ENCODE measurements around the gene STPG3. TPM values are rescaled to one million over a fixed set of nuclear protein-coding genes. Genes with fewer than 3 reads are reported as not detected.
A peak's percentile ranks its signal among the peaks of the same experiment; 100 is the strongest.

Gene STPG3
- total and polyA plus RNA-seq, 9 of the 15 experiments (the other 6 are each of a cell fraction or from before 2014, with no cell fraction given): not detected

DNA sequence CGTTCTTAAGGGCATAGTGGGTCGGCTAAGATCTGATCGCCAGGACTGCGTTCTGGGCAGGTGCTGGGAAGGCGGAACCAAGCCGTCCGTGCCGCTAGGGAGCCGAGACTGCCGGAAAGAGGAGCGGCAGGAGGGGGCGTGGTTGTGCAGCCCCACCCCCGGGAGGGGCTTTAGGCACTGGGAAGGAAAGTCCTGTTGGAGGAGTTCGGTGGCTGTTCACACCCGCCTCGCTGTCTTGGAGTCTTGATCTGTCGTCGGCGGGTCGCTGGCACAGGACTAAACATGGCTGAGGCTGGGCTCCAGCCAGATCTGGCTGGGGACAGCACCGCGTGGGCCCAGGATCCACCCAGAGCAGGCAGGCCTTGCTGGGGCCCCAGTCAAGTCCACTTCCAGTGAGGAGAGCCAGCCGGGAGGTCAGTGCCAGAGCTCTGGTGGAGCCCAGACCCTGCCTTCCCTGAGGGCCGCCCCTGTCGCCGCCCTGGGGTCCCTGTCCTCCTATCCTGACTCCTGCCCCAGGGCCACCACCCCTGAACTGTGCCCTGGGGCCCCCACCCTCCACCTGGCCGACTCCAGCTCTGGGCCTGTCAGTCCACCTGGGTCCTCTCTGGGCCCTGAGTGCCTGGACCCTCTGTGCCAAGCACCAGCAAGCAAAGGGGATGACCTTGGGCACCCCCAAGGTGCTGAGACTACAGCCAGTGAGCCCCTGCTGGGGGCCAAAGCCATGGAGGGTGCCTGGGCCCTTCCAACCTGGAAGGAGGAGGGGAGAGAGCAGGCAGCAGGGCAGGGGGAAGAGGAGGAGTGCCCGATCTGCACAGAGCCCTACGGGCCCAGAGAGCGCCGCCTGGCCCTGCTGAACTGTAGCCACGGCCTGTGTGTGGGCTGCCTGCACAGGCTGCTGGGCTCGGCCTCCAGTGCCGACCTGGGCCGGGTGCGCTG, 33.5 kb upstream of the STPG3 start (continued):
- TF ChIP-seq JUND (IDR thresholded peaks at IDR 0.05; ENCODE audit: borderline replicate concordance, low read depth, low read length) (peak; percentile 21; the same call in 1 of the 2 replicates), JUND (tag; IDR thresholded peaks at IDR 0.05; ENCODE audit: borderline replicate concordance, low read depth, low read length) (no peak), ZNF224 (CRISPR knock-in tag; IDR thresholded peaks at IDR 0.05) (no peak), RBM14 (IDR thresholded peaks at IDR 0.05; ENCODE audit: borderline replicate concordance, insufficient read depth, low read depth, low read length) (no peak), FOXK2 (conservative IDR thresholded peaks at IDR 0.05 in 1 of 2, IDR thresholded peaks at IDR 0.05 in 1 of 2; ENCODE audit: low read depth in 2 of 2) (no peak), PHF21A (IDR thresholded peaks at IDR 0.05; ENCODE audit: borderline replicate concordance, low read depth) (no peak), HDAC1 (IDR thresholded peaks at IDR 0.05) (peak in 1 of 2 experiments; percentile 67; a peak in 2 of 4 replicates), ZNF57 (CRISPR knock-in tag; IDR thresholded peaks at IDR 0.05) (no peak), DMBX1 (CRISPR knock-in tag; IDR thresholded peaks at IDR 0.05; ENCODE audit: borderline replicate concordance) (no peak), ZNF197 (CRISPR knock-in tag; IDR thresholded peaks at IDR 0.05; ENCODE audit: low read depth) (no peak)
- TF ChIP-seq, protein P1, sequence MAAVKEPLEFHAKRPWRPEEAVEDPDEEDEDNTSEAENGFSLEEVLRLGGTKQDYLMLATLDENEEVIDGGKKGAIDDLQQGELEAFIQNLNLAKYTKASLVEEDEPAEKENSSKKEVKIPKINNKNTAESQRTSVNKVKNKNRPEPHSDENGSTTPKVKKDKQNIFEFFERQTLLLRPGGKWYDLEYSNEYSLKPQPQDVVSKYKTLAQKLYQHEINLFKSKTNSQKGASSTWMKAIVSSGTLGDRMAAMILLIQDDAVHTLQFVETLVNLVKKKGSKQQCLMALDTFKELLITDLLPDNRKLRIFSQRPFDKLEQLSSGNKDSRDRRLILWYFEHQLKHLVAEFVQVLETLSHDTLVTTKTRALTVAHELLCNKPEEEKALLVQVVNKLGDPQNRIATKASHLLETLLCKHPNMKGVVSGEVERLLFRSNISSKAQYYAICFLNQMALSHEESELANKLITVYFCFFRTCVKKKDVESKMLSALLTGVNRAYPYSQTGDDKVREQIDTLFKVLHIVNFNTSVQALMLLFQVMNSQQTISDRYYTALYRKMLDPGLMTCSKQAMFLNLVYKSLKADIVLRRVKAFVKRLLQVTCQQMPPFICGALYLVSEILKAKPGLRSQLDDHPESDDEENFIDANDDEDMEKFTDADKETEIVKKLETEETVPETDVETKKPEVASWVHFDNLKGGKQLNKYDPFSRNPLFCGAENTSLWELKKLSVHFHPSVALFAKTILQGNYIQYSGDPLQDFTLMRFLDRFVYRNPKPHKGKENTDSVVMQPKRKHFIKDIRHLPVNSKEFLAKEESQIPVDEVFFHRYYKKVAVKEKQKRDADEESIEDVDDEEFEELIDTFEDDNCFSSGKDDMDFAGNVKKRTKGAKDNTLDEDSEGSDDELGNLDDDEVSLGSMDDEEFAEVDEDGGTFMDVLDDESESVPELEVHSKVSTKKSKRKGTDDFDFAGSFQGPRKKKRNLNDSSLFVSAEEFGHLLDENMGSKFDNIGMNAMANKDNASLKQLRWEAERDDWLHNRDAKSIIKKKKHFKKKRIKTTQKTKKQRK (IDR thresholded peaks at IDR 0.05; ENCODE audit: borderline replicate concordance, low read depth, low read length): no peak
- TF ChIP-seq, protein P2, sequence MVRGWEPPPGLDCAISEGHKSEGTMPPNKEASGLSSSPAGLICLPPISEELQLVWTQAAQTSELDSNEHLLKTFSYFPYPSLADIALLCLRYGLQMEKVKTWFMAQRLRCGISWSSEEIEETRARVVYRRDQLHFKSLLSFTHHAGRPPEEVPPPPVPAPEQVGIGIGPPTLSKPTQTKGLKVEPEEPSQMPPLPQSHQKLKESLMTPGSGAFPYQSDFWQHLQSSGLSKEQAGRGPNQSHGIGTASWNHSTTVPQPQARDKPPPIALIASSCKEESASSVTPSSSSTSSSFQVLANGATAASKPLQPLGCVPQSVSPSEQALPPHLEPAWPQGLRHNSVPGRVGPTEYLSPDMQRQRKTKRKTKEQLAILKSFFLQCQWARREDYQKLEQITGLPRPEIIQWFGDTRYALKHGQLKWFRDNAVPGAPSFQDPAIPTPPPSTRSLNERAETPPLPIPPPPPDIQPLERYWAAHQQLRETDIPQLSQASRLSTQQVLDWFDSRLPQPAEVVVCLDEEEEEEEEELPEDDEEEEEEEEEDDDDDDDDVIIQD (CRISPR knock-in tag; IDR thresholded peaks at IDR 0.05): no peak
- TF ChIP-seq, protein P3, sequence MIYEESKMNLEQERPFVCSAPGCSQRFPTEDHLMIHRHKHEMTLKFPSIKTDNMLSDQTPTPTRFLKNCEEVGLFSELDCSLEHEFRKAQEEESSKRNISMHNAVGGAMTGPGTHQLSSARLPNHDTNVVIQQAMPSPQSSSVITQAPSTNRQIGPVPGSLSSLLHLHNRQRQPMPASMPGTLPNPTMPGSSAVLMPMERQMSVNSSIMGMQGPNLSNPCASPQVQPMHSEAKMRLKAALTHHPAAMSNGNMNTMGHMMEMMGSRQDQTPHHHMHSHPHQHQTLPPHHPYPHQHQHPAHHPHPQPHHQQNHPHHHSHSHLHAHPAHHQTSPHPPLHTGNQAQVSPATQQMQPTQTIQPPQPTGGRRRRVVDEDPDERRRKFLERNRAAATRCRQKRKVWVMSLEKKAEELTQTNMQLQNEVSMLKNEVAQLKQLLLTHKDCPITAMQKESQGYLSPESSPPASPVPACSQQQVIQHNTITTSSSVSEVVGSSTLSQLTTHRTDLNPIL (CRISPR knock-in tag; IDR thresholded peaks at IDR 0.05): no peak
- TF ChIP-seq, protein P4, sequence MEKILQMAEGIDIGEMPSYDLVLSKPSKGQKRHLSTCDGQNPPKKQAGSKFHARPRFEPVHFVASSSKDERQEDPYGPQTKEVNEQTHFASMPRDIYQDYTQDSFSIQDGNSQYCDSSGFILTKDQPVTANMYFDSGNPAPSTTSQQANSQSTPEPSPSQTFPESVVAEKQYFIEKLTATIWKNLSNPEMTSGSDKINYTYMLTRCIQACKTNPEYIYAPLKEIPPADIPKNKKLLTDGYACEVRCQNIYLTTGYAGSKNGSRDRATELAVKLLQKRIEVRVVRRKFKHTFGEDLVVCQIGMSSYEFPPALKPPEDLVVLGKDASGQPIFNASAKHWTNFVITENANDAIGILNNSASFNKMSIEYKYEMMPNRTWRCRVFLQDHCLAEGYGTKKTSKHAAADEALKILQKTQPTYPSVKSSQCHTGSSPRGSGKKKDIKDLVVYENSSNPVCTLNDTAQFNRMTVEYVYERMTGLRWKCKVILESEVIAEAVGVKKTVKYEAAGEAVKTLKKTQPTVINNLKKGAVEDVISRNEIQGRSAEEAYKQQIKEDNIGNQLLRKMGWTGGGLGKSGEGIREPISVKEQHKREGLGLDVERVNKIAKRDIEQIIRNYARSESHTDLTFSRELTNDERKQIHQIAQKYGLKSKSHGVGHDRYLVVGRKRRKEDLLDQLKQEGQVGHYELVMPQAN (IDR thresholded peaks at IDR 0.05; ENCODE audit: borderline replicate concordance): no peak; the same call in 1 of the 2 replicates
- TF ChIP-seq, protein P5, sequence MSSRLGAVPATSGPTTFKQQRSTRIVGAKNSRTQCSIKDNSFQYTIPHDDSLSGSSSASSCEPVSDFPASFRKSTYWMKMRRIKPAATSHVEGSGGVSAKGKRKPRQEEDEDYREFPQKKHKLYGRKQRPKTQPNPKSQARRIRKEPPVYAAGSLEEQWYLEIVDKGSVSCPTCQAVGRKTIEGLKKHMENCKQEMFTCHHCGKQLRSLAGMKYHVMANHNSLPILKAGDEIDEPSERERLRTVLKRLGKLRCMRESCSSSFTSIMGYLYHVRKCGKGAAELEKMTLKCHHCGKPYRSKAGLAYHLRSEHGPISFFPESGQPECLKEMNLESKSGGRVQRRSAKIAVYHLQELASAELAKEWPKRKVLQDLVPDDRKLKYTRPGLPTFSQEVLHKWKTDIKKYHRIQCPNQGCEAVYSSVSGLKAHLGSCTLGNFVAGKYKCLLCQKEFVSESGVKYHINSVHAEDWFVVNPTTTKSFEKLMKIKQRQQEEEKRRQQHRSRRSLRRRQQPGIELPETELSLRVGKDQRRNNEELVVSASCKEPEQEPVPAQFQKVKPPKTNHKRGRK (tag; IDR thresholded peaks at IDR 0.05): no peak
